Spleen (tissue), 7 donors: ENCODE results near the gene ERCC3.

ENCODE experiments used
- POLR2A ChIP-seq, 3 donors: fragments of 450-650 bp; IDR thresholded peaks; one replicate each; pipeline ENCODE4 v1.5.1; 2017; ENCODE audit warnings: antibody characterized with exemption in 3 of 3, mild to moderate bottlenecking in 1 of 3
- TF ChIP-seq, protein P1 (sequence below), 11 experiments: fragments of 200-600 bp in 7 of 11; fragments of 450-650 bp in 4 of 11; sonication (generic) in 4 of 11; IDR thresholded peaks in 8 of 11; conservative IDR thresholded peaks in 3 of 11; 1 replicate in 7 of 11; 2 replicates in 4 of 11; pipeline versions ENCODE4 v1.4.0 to v1.8.0; 2016 to 2021; ENCODE audit warnings: antibody characterized with exemption in 11 of 11, inconsistent platforms in 4 of 11, mild to moderate bottlenecking in 1 of 11
- donor health status: DM: no; HTN: no; CAD: no; lungs with moderate emphysema.
- donor health status: DM: no; HTN: no; CAD: no.
- donor health status: DM: no; HTN: no; CAD: no.

DNA sequence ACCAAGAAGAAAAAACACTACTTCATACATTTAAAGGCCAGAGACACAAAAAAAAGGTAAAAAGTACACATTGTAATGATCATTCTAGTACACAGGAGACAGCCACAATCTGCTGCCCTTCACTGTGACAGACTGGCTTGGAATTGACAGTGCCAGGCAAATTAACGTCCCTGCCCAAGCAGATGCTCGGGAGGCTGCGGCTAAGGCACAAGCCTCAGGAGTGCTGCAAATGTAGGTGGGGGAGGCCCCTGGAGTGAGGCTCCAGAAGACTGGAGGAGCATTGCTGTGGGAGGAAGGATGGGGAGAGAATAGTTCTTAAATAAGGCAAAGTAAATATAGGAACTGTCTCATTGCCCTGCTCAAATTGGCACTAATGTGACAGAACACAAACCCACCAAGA lies 18.6 kb downstream of the ERCC3 start:
- TF ChIP-seq, protein P1, sequence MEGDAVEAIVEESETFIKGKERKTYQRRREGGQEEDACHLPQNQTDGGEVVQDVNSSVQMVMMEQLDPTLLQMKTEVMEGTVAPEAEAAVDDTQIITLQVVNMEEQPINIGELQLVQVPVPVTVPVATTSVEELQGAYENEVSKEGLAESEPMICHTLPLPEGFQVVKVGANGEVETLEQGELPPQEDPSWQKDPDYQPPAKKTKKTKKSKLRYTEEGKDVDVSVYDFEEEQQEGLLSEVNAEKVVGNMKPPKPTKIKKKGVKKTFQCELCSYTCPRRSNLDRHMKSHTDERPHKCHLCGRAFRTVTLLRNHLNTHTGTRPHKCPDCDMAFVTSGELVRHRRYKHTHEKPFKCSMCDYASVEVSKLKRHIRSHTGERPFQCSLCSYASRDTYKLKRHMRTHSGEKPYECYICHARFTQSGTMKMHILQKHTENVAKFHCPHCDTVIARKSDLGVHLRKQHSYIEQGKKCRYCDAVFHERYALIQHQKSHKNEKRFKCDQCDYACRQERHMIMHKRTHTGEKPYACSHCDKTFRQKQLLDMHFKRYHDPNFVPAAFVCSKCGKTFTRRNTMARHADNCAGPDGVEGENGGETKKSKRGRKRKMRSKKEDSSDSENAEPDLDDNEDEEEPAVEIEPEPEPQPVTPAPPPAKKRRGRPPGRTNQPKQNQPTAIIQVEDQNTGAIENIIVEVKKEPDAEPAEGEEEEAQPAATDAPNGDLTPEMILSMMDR (IDR thresholded peaks at IDR 0.05 in 8 of 11, conservative IDR thresholded peaks at IDR 0.05 in 3 of 11) = no peak
- no peak for TF ChIP-seq POLR2A (IDR thresholded peaks at IDR 0.05)
